Mesodermal cell (in vitro differentiated cells): Measurements from ENCODE around the gene CHCHD5.

ENCODE experiments used
- H3K27ac ChIP-seq: 2 replicates; pipeline ENCODE4 v1.7.0; 2013; ENCODE audit warnings: mild to moderate bottlenecking, low read depth, low read length, moderate library complexity; ENCODE audit not compliant: severe bottlenecking
- H3K36me3 ChIP-seq: 2 replicates; pipeline ENCODE4 v1.7.1; 2013; ENCODE audit warnings: mild to moderate bottlenecking, low read length, moderate library complexity; ENCODE audit not compliant: control insufficient read depth, insufficient read depth
- H3K4me1 ChIP-seq: one replicate; pipeline ENCODE4 v1.7.1; 2013; ENCODE audit warnings: mild to moderate bottlenecking, low read length; ENCODE audit not compliant: insufficient read depth, control insufficient read depth, poor library complexity, severe bottlenecking
- H3K4me3 ChIP-seq: 2 replicates; pipeline ENCODE4 v1.7.0; 2013; ENCODE audit warnings: low read length, control low read depth, mild to moderate bottlenecking; ENCODE audit not compliant: insufficient read depth, poor library complexity, severe bottlenecking; ENCODE audit errors: extremely low read depth
- H3K9me3 ChIP-seq: 2 replicates; pipeline ENCODE4 v1.7.1; 2013; ENCODE audit warnings: mild to moderate bottlenecking, low read length, moderate library complexity; ENCODE audit not compliant: control insufficient read depth
- WGBS, 2 experiments: methylation state at CpG; one replicate each; pipeline ENCODE4 v1.1.5; 2013; ENCODE audit warnings: missing lambda C conversion rate in 2 of 2; ENCODE audit not compliant: insufficient coverage in 2 of 2; 5-methylcytosine and 5-hydroxymethylcytosine counted together

Gene CHCHD5

DNA sequence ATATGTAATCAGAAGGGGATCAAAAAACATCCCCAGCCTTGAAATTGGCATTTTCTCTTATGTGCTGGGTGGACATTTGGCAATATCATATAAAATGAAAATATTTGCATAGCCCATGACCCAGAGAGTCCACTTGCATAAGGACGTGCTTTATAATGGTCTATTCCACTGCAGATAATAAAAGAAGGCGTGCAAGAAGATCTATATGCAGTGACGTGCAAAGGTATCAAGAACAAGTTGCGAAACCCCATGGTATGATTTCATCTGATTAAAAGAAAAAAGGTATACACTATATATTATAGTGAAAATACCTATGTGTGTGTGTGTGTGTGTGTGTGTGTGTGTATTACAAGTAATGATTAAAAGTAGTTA, 52.9 kb downstream of the CHCHD5 start:
- Histone ChIP-seq H3K4me1 (peaks cover 32% of the 10 kb centered on the region), H3K4me3 (no peak overlapping the region), H3K36me3 (no peaks in the 10 kb centered on the region), H3K9me3 (no peaks in the 10 kb centered on the region), H3K27ac (no peak overlapping the region)
- 100% methylated on average over 3 of the region's 4 CpGs; no CpG with 5 or more reads in 1 of the 2 experiments for WGBS, 2 experiments
